GM04503 (cell line): ENCODE results near the gene FLYWCH1.
A peak's percentile ranks its signal among the peaks of the same experiment; 100 is the strongest.
"Not testable (repeated sequence)": the region's sequence is repeated elsewhere in the genome, so short reads cannot be mapped to it uniquely, and the experiment has no call there.

Source experiments
- DNase-seq: peaks from one replicate; pipeline ENCODE4 v3.0.0-alpha.2; 2012; ENCODE audit warnings: low read depth

The FLYWCH1 gene

GRCh38 chr16:2900526-2901075, 11.1 kb upstream of the FLYWCH1 start:
- DNase-seq = no peak

- no peak for DNase-seq
Observed at GRCh38 chr16:2902337-2903130, 9.2 kb upstream of the FLYWCH1 start.

GRCh38 chr16:2904100-2904921, 7.4 kb upstream of the FLYWCH1 start:
- DNase-seq = peak; percentile 34

GRCh38 chr16:2904922-2905240, 6.8 kb upstream of the FLYWCH1 start:
- DNase-seq = no peak

GRCh38 chr16:2905241-2905987, 6.3 kb upstream of the FLYWCH1 start:
- DNase-seq = peak; percentile 94

GRCh38 chr16:2905988-2906387, 5.7 kb upstream of the FLYWCH1 start:
- DNase-seq = no peak

GRCh38 chr16:2907084-2907753, 4.5 kb upstream of the FLYWCH1 start:
- not testable (repeated sequence) for DNase-seq

GRCh38 chr16:2910441-2910969, 1.2 kb upstream of the FLYWCH1 start:
- DNase-seq = no peak

GRCh38 chr16:2912330-2913199, 834 bp downstream of the FLYWCH1 start:
- peak; percentile 27 for DNase-seq

- DNase-seq = no peak
Observed at GRCh38 chr16:2913603-2914002, 1.9 kb downstream of the FLYWCH1 start.

GRCh38 chr16:2914233-2914632, 2.5 kb downstream of the FLYWCH1 start:
- no peak for DNase-seq

GRCh38 chr16:2915196-2915929, 3.6 kb downstream of the FLYWCH1 start:
- no peak for DNase-seq

- peak; percentile 34 for DNase-seq
Observed at GRCh38 chr16:2919511-2920255, 8.0 kb downstream of the FLYWCH1 start.

- DNase-seq = no peak
Observed at GRCh38 chr16:2923481-2923880, 11.8 kb downstream of the FLYWCH1 start.

GRCh38 chr16:2924901-2925755, 13.4 kb downstream of the FLYWCH1 start:
- DNase-seq = no peak

- no peak for DNase-seq
Observed at GRCh38 chr16:2925951-2926649, 14.4 kb downstream of the FLYWCH1 start.

- no peak for DNase-seq
Observed at GRCh38 chr16:2926650-2926999, 14.9 kb downstream of the FLYWCH1 start.
